HG02610 (cell line): ENCODE data around the gene VSTM4.

Experiments used
- ATAC-seq: cut with Tn5 transposase; IDR thresholded peaks from one replicate; pipeline ENCODE4 v1.9.1; 2021; ENCODE audit warnings: mild to moderate bottlenecking, moderate library complexity; ENCODE audit not compliant: unreplicated experiment

Gene VSTM4

GRCh38 chr10:49010295-49010694 lies 105.0 kb downstream of the VSTM4 start:
- ATAC-seq, result no peak

DNA sequence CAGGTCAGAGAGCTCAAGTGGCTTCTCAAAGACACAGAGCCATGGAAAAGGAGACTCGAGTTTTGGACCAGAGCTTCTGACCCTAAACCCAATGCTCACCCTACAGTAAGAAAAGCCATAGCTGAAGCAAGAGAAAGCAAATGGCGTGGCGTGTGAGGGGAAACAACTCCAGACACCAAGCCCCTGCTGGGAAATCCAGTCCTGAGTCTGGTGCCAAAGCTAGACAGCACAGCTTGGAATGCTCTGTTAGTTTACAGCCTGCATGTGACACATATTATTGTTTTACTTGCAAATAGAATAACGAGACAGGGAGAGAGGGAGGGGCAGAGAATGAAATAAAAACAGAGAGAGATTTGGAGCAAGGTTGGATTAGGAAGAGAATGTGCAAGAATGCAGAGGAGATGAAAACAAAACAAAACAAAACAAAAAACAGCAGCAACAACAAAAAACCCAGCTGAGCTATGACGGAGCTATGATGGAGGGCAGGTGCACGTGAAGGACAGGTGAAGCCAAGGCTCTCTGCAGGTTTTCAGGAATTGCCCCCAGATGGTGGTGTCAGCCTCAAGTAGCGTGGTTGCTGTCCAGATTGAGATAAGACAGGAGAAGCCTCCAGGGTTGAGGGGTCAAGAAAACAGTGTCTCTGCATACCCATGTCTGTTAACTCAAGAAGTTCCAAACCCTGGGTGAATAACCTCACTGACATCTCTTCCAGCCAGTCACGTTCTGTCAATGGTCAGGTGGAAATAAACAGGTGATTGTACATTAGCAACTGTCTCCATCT lies 105.9 kb downstream of the VSTM4 start:
- no peak for ATAC-seq

DNA sequence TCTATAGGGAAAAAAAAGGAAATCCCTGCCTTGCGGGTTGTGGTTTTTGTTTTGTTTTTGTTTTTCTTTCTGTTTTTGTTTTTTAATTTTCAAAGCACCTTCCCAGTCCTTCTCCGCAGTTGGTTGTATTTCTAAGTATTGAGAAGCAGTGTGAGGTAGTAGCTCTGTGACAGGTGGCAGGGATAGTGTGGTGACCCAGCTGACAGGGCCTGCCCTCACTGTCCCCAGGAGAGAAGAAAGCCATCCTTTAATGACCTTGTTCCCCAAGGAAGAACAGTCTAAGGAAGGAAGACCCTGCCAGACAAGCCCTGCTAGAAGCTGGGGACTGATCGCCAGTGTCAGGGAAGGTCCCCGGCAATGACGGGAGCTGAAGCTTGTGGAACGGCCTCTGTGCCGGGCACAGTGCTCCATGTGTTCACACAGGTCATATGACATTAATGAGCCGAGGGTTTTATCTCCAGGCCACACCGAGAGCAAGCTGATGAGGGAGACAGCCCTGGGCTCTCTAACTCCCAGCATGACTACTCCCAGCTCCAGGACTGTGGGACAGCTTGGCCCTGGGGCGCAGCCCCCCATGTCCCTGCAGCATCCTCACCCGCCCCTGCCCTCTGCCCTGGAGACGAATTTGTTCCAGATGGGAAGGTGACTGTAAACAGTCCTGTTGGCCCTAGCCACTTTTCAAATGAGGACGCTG lies 106.7 kb downstream of the VSTM4 start:
- ATAC-seq, result no peak

DNA sequence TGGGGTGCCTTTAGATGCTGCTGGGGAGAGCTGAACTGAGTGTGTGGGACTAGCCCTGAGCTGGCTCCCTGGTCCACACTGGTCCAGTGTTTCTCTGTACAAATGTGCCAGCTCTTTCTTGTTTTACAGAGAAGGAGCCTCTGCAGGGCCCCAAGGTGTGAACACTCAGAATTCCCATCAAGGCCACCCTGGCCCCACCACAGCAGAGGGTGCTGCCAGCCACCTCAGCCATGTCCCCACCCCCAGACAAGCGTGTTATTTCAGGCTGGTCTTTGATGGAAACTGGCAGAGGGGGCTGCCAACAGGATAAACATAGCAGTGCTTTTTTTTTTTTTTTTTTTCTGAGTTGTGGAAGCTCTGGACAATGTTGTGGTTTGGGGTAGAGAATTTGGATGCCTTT lies 107.2 kb downstream of the VSTM4 start:
- no peak for ATAC-seq

- ATAC-seq, result no peak
These were observed 108.2 kb downstream of the VSTM4 start for GRCh38 chr10:49007129-49007528.

DNA sequence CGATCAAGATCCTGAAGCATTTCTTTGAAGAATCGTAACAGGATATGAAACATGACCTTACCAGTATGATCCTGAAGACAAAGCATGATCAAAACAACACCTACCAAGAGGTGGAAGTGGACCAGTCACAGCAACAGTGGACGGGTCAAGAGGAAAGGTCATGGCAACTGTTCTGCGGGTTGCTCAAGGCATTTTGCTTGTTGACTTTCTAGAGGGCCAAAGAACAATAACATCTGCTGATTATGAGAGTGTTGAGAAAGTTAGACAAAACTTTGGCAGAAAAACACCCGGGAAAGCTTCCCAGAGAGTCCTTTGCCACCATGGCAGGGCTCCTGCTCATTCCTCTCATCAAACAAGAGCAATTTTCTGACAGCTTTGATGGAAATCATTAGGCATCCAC lies 110.1 kb downstream of the VSTM4 start:
- no peak for ATAC-seq

GRCh38 chr10:49001870-49002672 lies 113.3 kb downstream of the VSTM4 start:
- no peak for ATAC-seq

DNA sequence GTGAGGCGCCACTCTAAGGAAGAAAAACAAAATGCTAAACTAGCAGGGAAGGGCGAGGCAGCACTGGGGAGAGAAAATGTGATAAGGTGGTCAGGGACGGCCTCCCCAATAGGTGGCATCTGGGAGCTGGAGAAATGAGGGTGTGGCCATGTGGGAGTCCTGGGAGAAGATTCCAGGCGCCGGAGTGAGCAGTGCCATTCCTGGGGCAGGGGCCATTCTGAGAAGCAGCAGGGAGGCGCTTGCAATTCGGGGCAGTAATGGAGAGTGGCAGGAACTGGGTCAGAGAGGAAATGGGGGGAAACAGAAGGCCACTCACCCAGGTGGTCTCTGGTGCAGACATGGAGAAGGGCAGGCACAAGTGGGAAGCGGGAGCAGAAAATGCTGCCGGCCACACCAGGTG lies 113.9 kb downstream of the VSTM4 start:
- ATAC-seq, result no peak

GRCh38 chr10:49000437-49001398 lies 114.6 kb downstream of the VSTM4 start:
- no peak for ATAC-seq

DNA sequence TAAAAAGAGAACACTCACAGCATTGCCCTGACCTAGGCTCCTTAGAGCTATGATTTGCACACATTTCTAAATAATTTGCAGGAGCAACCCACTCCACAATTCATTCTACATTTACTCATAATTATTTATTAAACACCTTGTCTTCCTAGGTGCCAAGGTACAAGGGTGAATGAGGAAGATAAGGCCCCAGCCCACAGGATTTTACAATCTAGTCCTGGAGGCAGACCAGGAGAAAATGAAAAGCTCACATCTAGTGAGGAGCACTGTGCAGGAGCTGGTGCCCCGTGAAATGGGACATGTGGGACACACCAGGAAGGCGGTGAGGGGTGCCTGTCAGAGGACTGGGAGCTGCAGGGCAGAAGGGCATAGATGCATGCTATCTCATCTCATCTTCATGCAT lies 116.0 kb downstream of the VSTM4 start:
- no peak for ATAC-seq

GRCh38 chr10:48996329-48996728 lies 119.0 kb downstream of the VSTM4 start:
- no peak for ATAC-seq

- ATAC-seq, result no peak
These were observed 121.7 kb downstream of the VSTM4 start for GRCh38 chr10:48993627-48994026.

- no peak for ATAC-seq
These were observed 125.1 kb downstream of the VSTM4 start for GRCh38 chr10:48990226-48990625.

GRCh38 chr10:48985621-48986158 lies 129.6 kb downstream of the VSTM4 start:
- no peak for ATAC-seq

DNA sequence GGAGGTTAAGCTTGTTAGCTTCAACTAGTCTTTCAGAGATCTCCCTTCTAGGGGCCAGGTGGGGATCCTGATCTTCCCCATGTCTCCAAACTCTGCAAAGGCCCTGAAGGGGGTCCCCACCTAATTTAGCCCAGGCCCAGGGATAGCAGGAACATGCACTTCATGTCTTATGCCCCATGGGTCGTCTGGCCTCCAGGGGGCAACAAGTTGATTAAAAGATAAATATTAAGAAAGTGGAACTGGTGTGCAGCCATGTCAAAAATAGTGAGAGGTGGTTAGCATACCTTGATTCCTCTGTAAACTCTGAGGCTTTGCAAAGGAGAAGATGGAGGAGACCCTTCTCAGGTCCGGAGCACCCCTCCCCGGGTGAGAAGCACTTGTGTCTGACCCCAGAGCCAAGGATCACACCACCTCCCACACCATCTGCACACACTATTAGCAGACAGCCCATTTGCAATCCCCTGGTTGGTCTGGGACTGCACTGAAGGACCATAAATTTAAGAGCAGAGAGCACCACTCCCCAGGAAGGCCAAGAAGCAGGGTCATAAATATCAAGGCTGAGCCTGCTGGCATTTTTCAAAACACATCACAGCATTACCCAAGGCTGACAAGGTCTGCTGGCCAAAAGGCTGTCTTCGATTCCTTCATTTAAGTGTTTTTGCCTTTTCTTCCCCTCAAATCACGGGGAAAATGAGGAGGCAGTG lies 131.5 kb downstream of the VSTM4 start:
- no peak for ATAC-seq

DNA sequence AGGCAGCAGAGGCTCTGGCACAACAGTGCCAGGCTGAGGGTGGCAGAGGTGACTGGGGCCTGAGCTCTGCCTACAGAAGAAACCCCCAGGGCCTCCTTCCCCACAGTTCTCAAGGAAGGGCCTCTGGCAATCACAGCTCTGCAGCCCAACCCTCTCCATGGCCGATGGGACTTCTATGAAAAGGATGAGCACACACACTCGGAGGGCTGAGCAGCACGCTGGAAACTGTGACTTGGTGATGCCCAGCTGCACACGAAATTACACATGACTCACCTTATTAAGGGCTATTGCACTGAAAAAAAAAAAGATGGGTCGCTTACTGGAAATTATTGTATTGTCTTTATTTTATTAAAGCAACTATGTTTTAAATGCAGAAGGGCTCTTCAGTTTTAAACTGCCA lies 132.7 kb downstream of the VSTM4 start:
- ATAC-seq, result no peak

DNA sequence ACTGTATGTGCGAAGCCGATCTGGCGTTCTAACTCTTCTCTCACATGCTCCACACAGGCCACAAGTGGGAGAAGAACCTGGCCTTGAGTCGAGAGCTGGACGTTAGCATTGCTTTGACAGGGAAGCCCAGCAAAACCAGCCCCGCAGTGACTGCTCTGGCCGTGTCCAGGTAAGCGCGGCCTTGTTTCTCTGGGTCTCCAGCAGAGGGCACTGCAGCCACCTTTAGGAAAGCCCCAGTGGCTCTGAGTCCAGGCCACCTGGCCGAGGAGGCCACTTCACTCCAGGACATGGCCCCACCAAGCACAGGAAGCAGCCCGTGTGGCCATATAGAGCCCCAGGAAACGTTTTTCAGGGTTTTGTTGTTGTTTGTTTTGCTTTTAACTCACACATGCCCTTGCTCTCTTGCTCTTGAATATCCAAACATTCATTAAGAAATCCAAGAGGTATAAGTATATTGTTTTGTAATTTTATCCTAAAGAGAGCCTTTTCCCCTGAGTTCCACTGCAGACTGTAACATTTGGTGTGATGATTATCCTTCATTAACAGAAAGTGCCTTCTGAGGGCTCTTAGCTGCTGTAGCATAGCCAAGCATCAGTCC lies 133.9 kb downstream of the VSTM4 start:
- ATAC-seq, result no peak

- ATAC-seq, result no peak
These were observed 137.0 kb downstream of the VSTM4 start for GRCh38 chr10:48978318-48978717.

DNA sequence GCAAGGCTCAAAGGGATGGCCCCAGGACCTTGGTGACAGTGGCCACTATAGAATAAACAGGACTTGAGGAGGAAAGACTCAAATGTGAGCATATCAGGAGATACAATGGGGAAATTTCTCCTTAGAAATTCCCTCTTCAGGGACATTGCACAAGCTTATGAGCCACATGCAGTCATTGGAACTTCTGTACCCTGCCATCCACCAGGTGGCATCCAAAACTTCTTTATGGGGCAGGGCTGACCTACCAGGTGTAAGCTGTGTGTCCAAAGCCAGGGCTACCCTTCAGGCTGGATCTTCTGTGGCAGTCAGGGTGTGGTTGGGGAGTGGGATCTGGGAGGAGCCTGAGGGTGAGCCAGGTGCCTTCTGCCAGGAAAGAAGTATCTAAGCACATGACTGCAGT lies 139.1 kb downstream of the VSTM4 start:
- no peak for ATAC-seq
